ENCODE measurements around the gene VMAC. TPM values are rescaled to one million over a fixed set of nuclear protein-coding genes. Genes with fewer than 3 reads are reported as not detected.
"Not testable (repeated sequence)": the region's sequence is repeated elsewhere in the genome, so short reads cannot be mapped to it uniquely, and the experiment has no call there.

The VMAC gene
- total and polyA plus RNA-seq, 2 donors from 2014 or later, result 2.3 to 8.7 TPM

DNA sequence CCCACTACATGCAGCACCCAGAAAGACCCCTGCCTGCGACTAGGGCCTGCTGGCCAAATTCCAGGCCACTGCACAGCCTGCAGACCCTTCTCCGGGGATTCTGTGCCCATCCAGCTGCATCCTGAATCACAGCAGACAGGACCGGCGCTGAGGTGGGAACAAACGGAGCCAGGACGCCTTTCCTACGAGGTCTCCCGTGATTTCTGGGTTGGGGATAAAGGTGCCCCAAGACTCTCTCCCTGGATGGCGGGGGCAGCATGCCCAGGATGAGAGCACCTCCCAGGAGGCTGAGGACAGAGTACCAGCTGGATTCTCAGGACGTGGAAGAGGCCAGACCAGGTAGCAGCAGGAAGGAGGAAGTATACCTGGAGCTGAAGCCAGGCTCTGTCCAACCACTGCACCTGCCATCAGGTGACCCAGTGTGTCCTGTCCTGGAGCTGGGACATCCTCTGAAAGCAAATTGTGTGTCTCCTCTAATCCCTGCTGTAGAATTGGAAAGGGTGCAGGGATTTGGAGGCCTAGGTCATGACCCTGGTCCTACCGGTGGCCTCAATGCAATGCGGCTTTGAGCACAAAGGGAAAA, 31.0 kb upstream of the VMAC start:
- H3K27ac ChIP-seq (ENCODE audit: low read depth in 2 of 2, low read length in 2 of 2), result peak overlapping the region in 1 of 2 donors; percentile 32
- H3K27me3 ChIP-seq (ENCODE audit: control insufficient read depth, insufficient read depth, low read length), result no peaks in the 10 kb centered on the region
- H3K4me1 ChIP-seq (ENCODE audit: control insufficient read depth in 2 of 3, insufficient read depth in 2 of 3, low read depth in 1 of 3, low read length in 3 of 3), result peaks cover 0 to 10% (median 3%) of the 10 kb centered on the region in 3 donors
- H3K9me3 ChIP-seq (ENCODE audit: control insufficient read depth in 2 of 3, insufficient read depth in 1 of 3, low read length in 3 of 3), result no peaks in the 10 kb centered on the region
- peak in 1 of 5 donors; percentile 34 for DNase-seq
- intact Hi-C loops (cut with DNase I), result no loop called here
- no peak for FAIRE-seq
- H3K9ac ChIP-seq (ENCODE audit: low read length in 3 of 3), result no peak overlapping the region
- TF ChIP-seq, protein P1, sequence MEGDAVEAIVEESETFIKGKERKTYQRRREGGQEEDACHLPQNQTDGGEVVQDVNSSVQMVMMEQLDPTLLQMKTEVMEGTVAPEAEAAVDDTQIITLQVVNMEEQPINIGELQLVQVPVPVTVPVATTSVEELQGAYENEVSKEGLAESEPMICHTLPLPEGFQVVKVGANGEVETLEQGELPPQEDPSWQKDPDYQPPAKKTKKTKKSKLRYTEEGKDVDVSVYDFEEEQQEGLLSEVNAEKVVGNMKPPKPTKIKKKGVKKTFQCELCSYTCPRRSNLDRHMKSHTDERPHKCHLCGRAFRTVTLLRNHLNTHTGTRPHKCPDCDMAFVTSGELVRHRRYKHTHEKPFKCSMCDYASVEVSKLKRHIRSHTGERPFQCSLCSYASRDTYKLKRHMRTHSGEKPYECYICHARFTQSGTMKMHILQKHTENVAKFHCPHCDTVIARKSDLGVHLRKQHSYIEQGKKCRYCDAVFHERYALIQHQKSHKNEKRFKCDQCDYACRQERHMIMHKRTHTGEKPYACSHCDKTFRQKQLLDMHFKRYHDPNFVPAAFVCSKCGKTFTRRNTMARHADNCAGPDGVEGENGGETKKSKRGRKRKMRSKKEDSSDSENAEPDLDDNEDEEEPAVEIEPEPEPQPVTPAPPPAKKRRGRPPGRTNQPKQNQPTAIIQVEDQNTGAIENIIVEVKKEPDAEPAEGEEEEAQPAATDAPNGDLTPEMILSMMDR (IDR thresholded peaks at IDR 0.05; ENCODE audit: borderline replicate concordance, extremely low read depth, insufficient read depth), result no peak
- H3K4me3 ChIP-seq (ENCODE audit: low read length in 3 of 3), result no peak overlapping the region
- no peaks in the 10 kb centered on the region for H3K36me3 ChIP-seq (ENCODE audit: control insufficient read depth in 2 of 3, insufficient read depth in 3 of 3, low read length in 3 of 3)

DNA sequence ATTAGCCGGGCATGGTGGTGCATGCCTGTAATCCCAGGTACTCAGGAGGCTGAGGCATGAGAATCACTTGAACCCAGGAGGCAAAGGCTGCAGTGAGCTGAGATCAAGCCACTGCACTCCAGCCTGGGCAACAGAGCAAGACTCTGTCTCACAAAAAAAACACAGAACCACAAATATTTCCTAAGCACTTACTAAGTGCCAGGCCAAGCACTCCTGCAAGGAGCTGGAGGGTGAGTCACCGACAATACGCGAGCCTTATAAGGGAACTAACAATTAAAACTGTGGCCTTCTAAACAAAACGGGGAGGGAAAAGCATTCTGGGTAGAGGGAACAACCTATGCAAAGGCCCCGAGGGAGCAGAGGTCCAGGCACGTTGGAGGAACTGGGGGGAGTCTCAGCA, 30.2 kb upstream of the VMAC start:
- H3K9ac ChIP-seq (ENCODE audit: low read length in 3 of 3); H3K9me3 ChIP-seq (ENCODE audit: control insufficient read depth in 2 of 3, insufficient read depth in 1 of 3, low read length in 3 of 3); DNase-seq; intact Hi-C loops (cut with DNase I); H3K27me3 ChIP-seq (ENCODE audit: control insufficient read depth, insufficient read depth, low read length); H3K36me3 ChIP-seq (ENCODE audit: control insufficient read depth in 2 of 3, insufficient read depth in 3 of 3, low read length in 3 of 3); H3K4me3 ChIP-seq (ENCODE audit: low read length in 3 of 3); FAIRE-seq: not testable (repeated sequence)
- Histone ChIP-seq H3K27ac (ENCODE audit: low read depth in 2 of 2, low read length in 2 of 2) (peak overlapping the region; percentile 8 to 32), H3K4me1 (ENCODE audit: control insufficient read depth in 2 of 3, insufficient read depth in 2 of 3, low read depth in 1 of 3, low read length in 3 of 3) (peaks cover 0 to 10% (median 3%) of the 10 kb centered on the region in 3 donors)

DNA sequence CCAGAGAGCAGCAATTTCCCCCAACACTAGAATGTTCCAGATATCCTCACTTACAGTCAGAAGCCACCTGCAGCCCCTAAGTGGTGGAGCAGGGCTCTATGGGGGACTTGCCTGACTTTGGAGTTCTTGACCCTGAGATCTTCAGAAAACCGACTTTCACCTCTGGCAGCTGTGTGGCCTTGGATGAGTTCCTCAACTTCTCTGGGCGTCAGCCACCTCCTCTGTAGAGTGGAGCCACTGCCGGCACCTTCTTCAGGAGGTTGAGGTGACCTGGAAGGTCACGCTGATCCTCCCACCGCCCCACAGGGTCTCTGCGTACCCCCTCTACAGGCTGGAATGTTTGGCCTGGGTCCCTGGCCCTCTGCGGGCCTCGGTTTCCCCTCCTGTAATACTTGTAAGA, 27.2 kb upstream of the VMAC start:
- Histone ChIP-seq H3K4me3 (ENCODE audit: low read length in 3 of 3) (no peak overlapping the region), H3K27me3 (ENCODE audit: control insufficient read depth, insufficient read depth, low read length) (no peaks in the 10 kb centered on the region), H3K9me3 (ENCODE audit: control insufficient read depth in 2 of 3, insufficient read depth in 1 of 3, low read length in 3 of 3) (no peaks in the 10 kb centered on the region), H3K9ac (ENCODE audit: low read length in 3 of 3) (no peak overlapping the region), H3K27ac (ENCODE audit: low read depth in 2 of 2, low read length in 2 of 2) (no peak overlapping the region), H3K36me3 (ENCODE audit: control insufficient read depth in 2 of 3, insufficient read depth in 3 of 3, low read length in 3 of 3) (no peaks in the 10 kb centered on the region), H3K4me1 (ENCODE audit: control insufficient read depth in 2 of 3, insufficient read depth in 2 of 3, low read depth in 1 of 3, low read length in 3 of 3) (peaks cover 0 to 15% (median 7%) of the 10 kb centered on the region in 3 donors)
- FAIRE-seq, result no peak
- no peak for DNase-seq
- TF ChIP-seq, protein P1 (IDR thresholded peaks at IDR 0.05; ENCODE audit: borderline replicate concordance, extremely low read depth, insufficient read depth), result no peak
- intact Hi-C loops (cut with DNase I), result no loop called here

DNA sequence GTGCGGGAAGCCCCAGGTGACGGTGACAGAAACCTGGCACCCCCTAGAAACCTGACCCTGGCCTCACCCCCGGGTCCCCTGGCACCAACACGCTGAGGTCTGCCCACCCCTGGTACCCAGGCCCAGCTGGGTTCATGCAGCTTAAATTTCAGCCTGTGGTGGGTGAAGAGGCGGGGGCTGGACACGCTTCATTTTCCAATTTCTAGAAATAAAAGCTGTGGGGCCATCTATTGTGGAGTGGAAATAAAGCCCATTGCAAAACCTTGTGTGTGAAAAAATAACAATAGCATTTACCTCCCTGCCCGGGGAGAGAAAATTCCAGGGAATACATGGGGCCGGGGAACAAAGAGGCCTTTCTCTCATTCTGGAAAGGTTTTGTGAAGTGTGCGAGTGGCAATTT, 26.8 kb upstream of the VMAC start:
- Histone ChIP-seq H3K4me1 (ENCODE audit: control insufficient read depth in 2 of 3, insufficient read depth in 2 of 3, low read depth in 1 of 3, low read length in 3 of 3) (peaks cover 0 to 15% (median 7%) of the 10 kb centered on the region in 3 donors), H3K9me3 (ENCODE audit: control insufficient read depth in 2 of 3, insufficient read depth in 1 of 3, low read length in 3 of 3) (no peaks in the 10 kb centered on the region), H3K27me3 (ENCODE audit: control insufficient read depth, insufficient read depth, low read length) (no peaks in the 10 kb centered on the region), H3K4me3 (ENCODE audit: low read length in 3 of 3) (no peak overlapping the region), H3K27ac (ENCODE audit: low read depth in 2 of 2, low read length in 2 of 2) (no peak overlapping the region), H3K36me3 (ENCODE audit: control insufficient read depth in 2 of 3, insufficient read depth in 3 of 3, low read length in 3 of 3) (no peaks in the 10 kb centered on the region), H3K9ac (ENCODE audit: low read length in 3 of 3) (no peak overlapping the region)
- TF ChIP-seq, protein P1 (IDR thresholded peaks at IDR 0.05; ENCODE audit: borderline replicate concordance, extremely low read depth, insufficient read depth), result no peak
- FAIRE-seq (no peak), DNase-seq (peak in 2 of 5 donors; percentile 37 to 50)
- intact Hi-C loops (cut with DNase I), result no loop called here

Measured in kidney (tissue), 14 donors.